Measurements from ENCODE around the gene EBP.

EBP gene

GRCh38 chrX:48482526-48482925, 39.1 kb upstream of the EBP start:
- no peak for DNase-seq (ENCODE audit: low spot score in 2 of 2)
- peaks cover 15% of the 10 kb centered on the region for H3K4me1 Mint-ChIP-seq
- no peaks in the 10 kb centered on the region for H3K9me3 Mint-ChIP-seq
- H3K27me3 Mint-ChIP-seq, result no peaks in the 10 kb centered on the region
- no peak for ATAC-seq (ENCODE audit: low read depth)
- H3K4me3 Mint-ChIP-seq, result no peak overlapping the region
- no peak overlapping the region for H3K27ac Mint-ChIP-seq
- peaks cover 13% of the 10 kb centered on the region for H3K36me3 Mint-ChIP-seq

GRCh38 chrX:48487362-48487798, 34.2 kb upstream of the EBP start:
- Mint-ChIP-seq H3K9me3 (no peaks in the 10 kb centered on the region), H3K27ac (no peak overlapping the region), H3K4me3 (no peak overlapping the region), H3K36me3 (no peaks in the 10 kb centered on the region), H3K4me1 (no peaks in the 10 kb centered on the region), H3K27me3 (peaks cover 2% of the 10 kb centered on the region)
- ATAC-seq (ENCODE audit: low read depth) (no peak), DNase-seq (ENCODE audit: low spot score in 2 of 2) (no peak)

GRCh38 chrX:48488034-48488433, 33.6 kb upstream of the EBP start:
- ATAC-seq (ENCODE audit: low read depth) (no peak), DNase-seq (ENCODE audit: low spot score in 2 of 2) (no peak)
- Mint-ChIP-seq H3K36me3 (no peaks in the 10 kb centered on the region), H3K27ac (no peak overlapping the region), H3K27me3 (peaks cover 2% of the 10 kb centered on the region), H3K4me3 (no peak overlapping the region), H3K4me1 (no peaks in the 10 kb centered on the region), H3K9me3 (no peaks in the 10 kb centered on the region)

GRCh38 chrX:48489296-48489695, 32.3 kb upstream of the EBP start:
- Mint-ChIP-seq H3K9me3 (no peaks in the 10 kb centered on the region), H3K4me3 (no peak overlapping the region), H3K27me3 (peaks cover 3% of the 10 kb centered on the region), H3K4me1 (no peaks in the 10 kb centered on the region), H3K36me3 (no peaks in the 10 kb centered on the region), H3K27ac (no peak overlapping the region)
- DNase-seq (ENCODE audit: low spot score in 2 of 2) (no peak), ATAC-seq (ENCODE audit: low read depth) (no peak)

- H3K27ac Mint-ChIP-seq, result no peak overlapping the region
- H3K36me3 Mint-ChIP-seq, result no peaks in the 10 kb centered on the region
- peaks cover 3% of the 10 kb centered on the region for H3K27me3 Mint-ChIP-seq
- H3K4me1 Mint-ChIP-seq, result no peaks in the 10 kb centered on the region
- DNase-seq (ENCODE audit: low spot score in 2 of 2) (no peak), ATAC-seq (ENCODE audit: low read depth) (no peak)
- no peaks in the 10 kb centered on the region for H3K9me3 Mint-ChIP-seq
- no peak overlapping the region for H3K4me3 Mint-ChIP-seq
Observed at GRCh38 chrX:48489892-48490291, 31.7 kb upstream of the EBP start.

- Mint-ChIP-seq H3K27ac (no peak overlapping the region), H3K27me3 (peaks cover 3% of the 10 kb centered on the region), H3K4me1 (no peaks in the 10 kb centered on the region), H3K4me3 (no peak overlapping the region), H3K36me3 (no peaks in the 10 kb centered on the region), H3K9me3 (no peaks in the 10 kb centered on the region)
- ATAC-seq (ENCODE audit: low read depth) (no peak), DNase-seq (ENCODE audit: low spot score in 2 of 2) (no peak)
Observed at GRCh38 chrX:48490661-48491060, 30.9 kb upstream of the EBP start.

- ATAC-seq (ENCODE audit: low read depth), result no peak
- H3K4me1 Mint-ChIP-seq, result no peaks in the 10 kb centered on the region
- no peaks in the 10 kb centered on the region for H3K9me3 Mint-ChIP-seq
- no peak overlapping the region for H3K4me3 Mint-ChIP-seq
- DNase-seq (ENCODE audit: low spot score in 2 of 2), result no peak
- H3K27me3 Mint-ChIP-seq, result peaks cover 3% of the 10 kb centered on the region
- no peaks in the 10 kb centered on the region for H3K36me3 Mint-ChIP-seq
- no peak overlapping the region for H3K27ac Mint-ChIP-seq
Observed at GRCh38 chrX:48491809-48492208, 29.8 kb upstream of the EBP start.

- Mint-ChIP-seq H3K27ac (no peak overlapping the region), H3K4me3 (no peak overlapping the region), H3K27me3 (peaks cover 3% of the 10 kb centered on the region), H3K9me3 (no peaks in the 10 kb centered on the region), H3K4me1 (no peaks in the 10 kb centered on the region), H3K36me3 (no peaks in the 10 kb centered on the region)
- no peak for ATAC-seq (ENCODE audit: low read depth)
- no peak for DNase-seq (ENCODE audit: low spot score in 2 of 2)
Observed at GRCh38 chrX:48492293-48492910, 29.2 kb upstream of the EBP start.

- peaks cover 5% of the 10 kb centered on the region for H3K27me3 Mint-ChIP-seq
- no peaks in the 10 kb centered on the region for H3K36me3 Mint-ChIP-seq
- no peak for ATAC-seq (ENCODE audit: low read depth)
- H3K4me3 Mint-ChIP-seq, result no peak overlapping the region
- no peak for DNase-seq (ENCODE audit: low spot score in 2 of 2)
- H3K9me3 Mint-ChIP-seq, result no peaks in the 10 kb centered on the region
- H3K4me1 Mint-ChIP-seq, result no peaks in the 10 kb centered on the region
- no peak overlapping the region for H3K27ac Mint-ChIP-seq
Observed at GRCh38 chrX:48493890-48494364, 27.7 kb upstream of the EBP start.

- ATAC-seq (ENCODE audit: low read depth) (no peak), DNase-seq (ENCODE audit: low spot score in 2 of 2) (no peak)
- peaks cover 5% of the 10 kb centered on the region for H3K27me3 Mint-ChIP-seq
- no peaks in the 10 kb centered on the region for H3K36me3 Mint-ChIP-seq
- no peak overlapping the region for H3K4me3 Mint-ChIP-seq
- no peaks in the 10 kb centered on the region for H3K9me3 Mint-ChIP-seq
- no peaks in the 10 kb centered on the region for H3K4me1 Mint-ChIP-seq
- no peak overlapping the region for H3K27ac Mint-ChIP-seq
Observed at GRCh38 chrX:48496660-48497059, 24.9 kb upstream of the EBP start.

- no peak for ATAC-seq (ENCODE audit: low read depth)
Observed at GRCh38 chrX:48497871-48498270, 23.7 kb upstream of the EBP start.

GRCh38 chrX:48498374-48498809, 23.2 kb upstream of the EBP start:
- DNase-seq (ENCODE audit: low spot score in 2 of 2) (no peak), ATAC-seq (ENCODE audit: low read depth) (no peak)
- Mint-ChIP-seq H3K27ac (no peak overlapping the region), H3K36me3 (no peaks in the 10 kb centered on the region), H3K4me1 (no peaks in the 10 kb centered on the region), H3K4me3 (no peak overlapping the region), H3K9me3 (no peaks in the 10 kb centered on the region), H3K27me3 (peaks cover 2% of the 10 kb centered on the region)

More at GRCh38 chrX:48497871-48498270, 23.7 kb upstream of the EBP start:
- Mint-ChIP-seq H3K4me1 (no peaks in the 10 kb centered on the region), H3K27me3 (peaks cover 2% of the 10 kb centered on the region), H3K9me3 (no peaks in the 10 kb centered on the region), H3K36me3 (no peaks in the 10 kb centered on the region), H3K4me3 (no peak overlapping the region), H3K27ac (no peak overlapping the region)
- DNase-seq (ENCODE audit: low spot score in 2 of 2), result no peak

- no peak overlapping the region for H3K4me3 Mint-ChIP-seq
- no peaks in the 10 kb centered on the region for H3K9me3 Mint-ChIP-seq
- H3K27ac Mint-ChIP-seq, result no peak overlapping the region
- ATAC-seq (ENCODE audit: low read depth) (no peak), DNase-seq (ENCODE audit: low spot score in 2 of 2) (no peak)
- no peaks in the 10 kb centered on the region for H3K36me3 Mint-ChIP-seq
- peaks cover 3% of the 10 kb centered on the region for H3K4me1 Mint-ChIP-seq
- no peaks in the 10 kb centered on the region for H3K27me3 Mint-ChIP-seq
Observed at GRCh38 chrX:48504261-48504660, 17.3 kb upstream of the EBP start.

GRCh38 chrX:48505481-48505880, 16.1 kb upstream of the EBP start:
- no peaks in the 10 kb centered on the region for H3K27me3 Mint-ChIP-seq
- no peak overlapping the region for H3K4me3 Mint-ChIP-seq
- H3K4me1 Mint-ChIP-seq, result peaks cover 10% of the 10 kb centered on the region
- no peaks in the 10 kb centered on the region for H3K9me3 Mint-ChIP-seq
- DNase-seq (ENCODE audit: low spot score in 2 of 2) (no peak), ATAC-seq (ENCODE audit: low read depth) (no peak)
- H3K36me3 Mint-ChIP-seq, result no peaks in the 10 kb centered on the region
- no peak overlapping the region for H3K27ac Mint-ChIP-seq

GRCh38 chrX:48507246-48507645, 14.4 kb upstream of the EBP start:
- ATAC-seq (ENCODE audit: low read depth), result no peak
- H3K27me3 Mint-ChIP-seq, result no peaks in the 10 kb centered on the region
- peaks cover 13% of the 10 kb centered on the region for H3K4me1 Mint-ChIP-seq
- H3K4me3 Mint-ChIP-seq, result no peak overlapping the region
- H3K36me3 Mint-ChIP-seq, result peaks cover 3% of the 10 kb centered on the region
- no peak for DNase-seq (ENCODE audit: low spot score in 2 of 2)
- no peaks in the 10 kb centered on the region for H3K9me3 Mint-ChIP-seq
- H3K27ac Mint-ChIP-seq, result no peak overlapping the region
